DMS79 (cell line): ENCODE measurements around the gene RASA2.

Source experiments
- DNase-seq: peaks from one replicate; lab custom pipeline; 2025; lab: John Stamatoyannopoulos, UW

The RASA2 gene

DNA sequence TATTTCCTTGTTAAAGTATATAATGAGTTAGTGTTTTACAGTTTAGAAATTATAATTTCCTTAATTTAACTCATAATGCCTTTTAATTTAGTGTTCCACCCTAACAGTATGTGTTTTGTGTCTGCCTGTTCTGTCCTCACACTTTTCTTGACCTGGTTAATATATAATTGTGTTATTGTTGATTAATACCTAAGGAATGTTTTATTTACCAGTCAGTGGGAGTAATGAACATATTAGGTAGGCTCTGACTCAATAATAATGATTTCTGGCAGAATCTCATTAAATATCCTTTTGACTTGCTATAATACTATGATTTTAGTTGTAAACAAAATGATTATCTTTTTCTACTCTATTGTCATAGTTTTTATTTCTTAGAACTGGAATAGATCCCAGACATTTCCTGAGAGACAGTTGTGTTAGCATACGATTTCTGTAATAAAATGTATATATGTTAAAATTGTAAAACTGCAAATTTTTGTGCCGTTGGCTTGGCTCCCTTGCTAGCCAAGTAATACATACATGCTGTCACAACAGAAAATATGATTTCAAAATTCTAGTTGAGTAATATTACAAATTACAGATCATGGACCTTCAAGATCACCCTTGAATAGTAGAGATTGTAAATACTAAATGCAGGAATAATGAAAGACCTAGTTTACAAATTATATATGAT lies 51.9 kb downstream of the RASA2 start:
- DNase-seq, result no peak

GRCh38 chr3:141539431-141540187 lies 52.8 kb downstream of the RASA2 start:
- DNase-seq, result no peak

DNA sequence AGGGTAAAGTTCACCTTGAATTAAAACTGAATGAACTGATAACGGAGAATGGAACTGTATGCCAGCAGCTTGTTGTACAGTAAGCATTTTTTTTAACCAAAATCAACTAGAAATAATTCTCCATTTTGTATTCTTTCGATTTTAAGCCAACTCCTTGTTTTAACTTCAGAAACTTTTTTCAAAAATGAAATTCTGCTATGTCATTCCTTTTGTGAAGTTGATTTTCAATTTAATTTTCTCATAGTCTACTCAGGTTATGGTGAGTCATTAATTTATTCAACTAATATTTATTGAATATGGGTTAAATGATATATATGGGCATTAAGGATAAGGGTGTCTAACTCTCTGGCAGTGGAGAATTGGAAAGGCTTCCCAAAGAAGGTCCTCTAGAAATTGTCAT lies 53.7 kb downstream of the RASA2 start:
- DNase-seq, result no peak

DNA sequence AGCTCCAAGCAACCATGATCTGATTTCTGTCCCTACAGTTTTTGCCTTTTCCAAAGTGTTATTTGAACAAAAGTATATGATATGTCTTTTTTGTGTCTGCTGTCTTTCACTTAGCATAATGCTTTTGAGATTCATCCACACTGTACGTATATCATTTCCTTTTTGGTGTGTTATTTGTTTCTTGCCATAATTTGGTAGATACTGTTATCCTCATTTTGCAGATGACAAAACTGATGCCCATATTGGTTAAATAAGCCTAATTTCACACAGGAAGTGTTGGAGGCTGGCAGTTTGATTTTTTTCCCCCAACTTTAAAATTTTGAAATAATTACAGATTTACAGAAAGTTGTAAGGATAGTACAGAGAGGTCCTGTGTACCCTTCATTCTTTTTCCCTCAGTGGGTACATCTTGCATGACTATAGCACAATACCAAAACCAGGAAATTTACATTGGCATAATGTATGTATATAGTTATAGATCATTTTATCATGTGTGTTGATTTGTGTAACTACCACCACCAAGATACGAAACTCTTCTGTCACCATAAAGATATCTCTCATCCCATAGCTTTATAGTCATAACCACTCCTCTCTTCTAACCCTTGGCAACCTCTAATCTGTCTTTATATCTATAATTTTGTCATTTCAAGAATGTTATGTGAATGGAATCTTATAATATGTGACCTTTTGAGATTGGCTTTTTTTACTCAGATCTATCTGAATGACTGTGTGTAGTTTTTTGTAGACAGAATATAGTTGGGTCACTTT lies 55.6 kb downstream of the RASA2 start:
- no peak for DNase-seq

- DNase-seq, result no peak
Measured at GRCh38 chr3:141542989-141543388, 56.2 kb downstream of the RASA2 start.

DNA sequence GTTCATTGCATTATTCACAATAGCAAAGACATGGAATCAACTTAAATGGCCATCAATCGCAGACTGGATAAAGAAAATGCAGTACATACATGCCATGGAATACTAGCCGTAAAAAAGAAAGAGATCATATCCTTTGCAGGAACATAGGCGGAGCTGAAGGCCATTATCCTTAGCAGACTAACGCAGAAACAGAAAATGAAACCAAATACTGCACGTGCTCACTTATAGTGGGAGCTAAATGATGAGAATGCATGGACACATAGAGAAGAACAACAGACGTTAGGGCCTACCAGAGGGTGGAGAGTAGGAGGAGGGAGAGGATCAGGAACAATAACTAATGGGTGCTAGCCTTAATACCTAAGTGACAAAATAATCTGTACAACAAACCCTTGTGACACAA lies 57.9 kb downstream of the RASA2 start:
- no peak for DNase-seq

GRCh38 chr3:141546081-141546480 lies 59.3 kb downstream of the RASA2 start:
- DNase-seq, result no peak

- DNase-seq, result no peak
Measured at GRCh38 chr3:141546586-141546985, 59.8 kb downstream of the RASA2 start.

DNA sequence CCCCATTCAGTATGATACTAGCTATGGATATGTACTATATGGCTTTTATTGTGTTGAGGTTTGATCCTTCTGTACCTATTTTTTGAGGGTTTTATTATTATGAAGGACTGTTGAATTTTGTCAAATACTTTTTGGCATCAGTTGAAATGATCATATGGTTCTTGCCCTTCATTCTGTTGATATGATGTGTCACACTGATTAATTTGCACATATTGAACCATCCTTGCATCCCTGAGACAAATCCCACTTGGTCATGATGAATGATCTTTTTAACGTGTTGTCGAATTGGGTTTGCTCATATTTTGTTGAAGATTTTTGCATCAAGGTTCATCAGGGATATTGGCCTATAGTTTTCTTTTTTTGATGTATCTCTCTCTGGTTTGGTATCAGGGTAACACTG lies 61.0 kb downstream of the RASA2 start:
- DNase-seq, result no peak

DNA sequence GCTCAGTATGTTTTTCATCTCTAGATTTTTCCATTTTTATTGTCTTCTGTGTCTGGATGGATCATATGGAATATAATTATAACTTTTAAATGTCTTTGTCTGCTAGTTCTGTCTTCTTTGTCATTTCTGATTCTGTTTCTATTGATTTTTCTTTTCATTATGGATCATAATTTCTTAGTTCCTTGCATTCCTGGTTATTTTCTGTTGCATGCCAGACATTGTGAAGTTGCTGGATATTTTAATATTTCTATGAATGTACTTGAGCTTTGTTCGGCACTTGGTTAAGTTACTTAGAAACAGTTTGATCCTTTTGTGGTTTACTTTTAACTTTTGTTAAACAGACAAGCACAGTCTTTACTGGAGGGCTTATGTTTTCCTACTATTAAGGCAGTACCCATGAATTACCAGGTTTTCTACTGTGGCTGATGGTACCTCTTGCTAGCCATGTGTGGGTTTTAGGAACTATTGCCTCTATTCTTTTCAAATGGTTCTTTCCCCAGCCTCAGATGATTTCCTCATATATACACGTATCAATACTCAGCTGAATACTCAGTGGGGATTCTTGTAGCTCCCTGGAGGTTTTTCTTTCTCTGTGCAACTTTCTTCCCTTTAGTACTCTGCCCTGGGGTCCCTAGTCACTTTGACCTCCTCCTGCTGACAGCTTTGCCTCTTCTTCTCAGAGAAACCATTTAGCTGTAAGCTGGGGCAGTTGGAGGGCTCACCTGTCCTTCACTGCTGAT lies 64.3 kb downstream of the RASA2 start:
- no peak for DNase-seq

DNA sequence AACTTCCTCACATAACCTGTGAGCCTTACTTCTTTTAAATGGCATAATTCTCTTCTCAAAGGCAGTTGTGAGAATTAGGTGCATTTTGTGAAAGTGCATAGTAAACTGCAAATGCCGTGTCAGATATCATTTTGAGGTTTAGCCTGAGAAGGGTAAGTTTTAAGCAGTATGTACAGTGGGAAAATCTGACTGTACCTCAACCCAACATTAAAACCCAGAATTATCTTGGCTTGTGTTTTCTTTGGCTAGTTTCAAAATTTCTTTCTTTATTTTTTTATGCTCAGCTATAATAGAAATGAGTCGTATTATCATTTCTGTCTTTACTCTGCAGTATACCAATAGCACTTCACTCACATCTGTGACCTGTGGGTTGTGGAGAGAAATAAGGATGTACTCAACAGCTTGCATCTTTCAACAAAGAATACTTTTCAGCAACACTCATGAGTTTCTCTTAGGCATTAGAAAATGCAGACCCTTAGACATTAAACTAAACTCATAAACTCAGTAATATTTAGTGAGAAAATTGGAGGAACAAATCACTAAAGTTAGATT lies 65.7 kb downstream of the RASA2 start:
- no peak for DNase-seq

- DNase-seq, result no peak
Measured at GRCh38 chr3:141553055-141553454, 66.2 kb downstream of the RASA2 start.

- DNase-seq, result no peak
Measured at GRCh38 chr3:141556034-141556433, 69.2 kb downstream of the RASA2 start.

GRCh38 chr3:141557961-141558706 lies 71.3 kb downstream of the RASA2 start:
- no peak for DNase-seq

DNA sequence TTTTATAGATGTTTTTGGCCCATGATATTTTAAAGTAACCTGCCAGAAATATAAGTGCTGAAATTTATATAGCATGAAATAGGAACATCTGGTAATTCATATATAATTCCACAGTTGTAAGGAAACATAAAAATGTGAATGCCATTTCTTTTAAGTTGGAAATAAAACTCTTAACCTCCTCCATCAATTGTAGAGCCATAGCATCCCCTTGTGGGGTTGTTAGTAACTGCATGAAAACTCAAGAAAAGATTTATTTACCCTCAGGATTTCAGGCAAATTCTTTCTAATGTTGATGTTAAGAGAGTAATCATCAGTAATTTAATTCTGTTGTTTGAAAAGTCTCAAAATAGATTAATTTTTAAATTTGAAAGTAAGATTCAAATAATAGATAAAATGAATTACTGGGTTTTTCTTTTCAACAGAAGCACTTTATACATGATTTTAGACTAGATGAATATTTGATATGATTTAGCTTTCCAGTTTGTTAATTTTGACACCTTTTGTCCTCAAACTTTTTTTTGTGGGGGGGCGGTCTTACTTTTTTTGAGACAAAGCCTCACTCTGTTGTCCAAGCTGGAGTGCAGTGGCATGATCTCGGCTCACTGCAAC lies 74.7 kb downstream of the RASA2 start:
- no peak for DNase-seq

GRCh38 chr3:141564241-141564640 lies 77.4 kb downstream of the RASA2 start:
- DNase-seq, result no peak

DNA sequence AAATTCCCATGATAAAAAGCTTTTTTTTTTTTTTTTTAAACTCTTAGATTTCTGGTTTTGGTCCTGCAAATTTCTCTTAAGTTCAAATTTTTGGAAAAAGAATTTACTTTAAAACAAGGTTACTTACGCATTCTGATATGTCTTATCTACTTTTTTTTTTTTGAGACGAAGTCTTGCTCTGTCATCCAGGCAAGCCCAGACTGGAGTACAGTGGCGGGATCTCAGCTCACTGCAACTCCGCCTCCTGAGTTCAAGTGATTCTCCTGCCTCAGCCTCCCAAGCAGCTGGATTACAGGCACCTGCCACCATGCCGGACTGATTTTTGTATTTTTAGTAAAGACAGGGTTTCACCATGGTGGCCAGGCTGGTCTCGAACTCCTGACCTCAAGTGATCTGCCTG lies 83.2 kb downstream of the RASA2 start:
- DNase-seq, result no peak

DNA sequence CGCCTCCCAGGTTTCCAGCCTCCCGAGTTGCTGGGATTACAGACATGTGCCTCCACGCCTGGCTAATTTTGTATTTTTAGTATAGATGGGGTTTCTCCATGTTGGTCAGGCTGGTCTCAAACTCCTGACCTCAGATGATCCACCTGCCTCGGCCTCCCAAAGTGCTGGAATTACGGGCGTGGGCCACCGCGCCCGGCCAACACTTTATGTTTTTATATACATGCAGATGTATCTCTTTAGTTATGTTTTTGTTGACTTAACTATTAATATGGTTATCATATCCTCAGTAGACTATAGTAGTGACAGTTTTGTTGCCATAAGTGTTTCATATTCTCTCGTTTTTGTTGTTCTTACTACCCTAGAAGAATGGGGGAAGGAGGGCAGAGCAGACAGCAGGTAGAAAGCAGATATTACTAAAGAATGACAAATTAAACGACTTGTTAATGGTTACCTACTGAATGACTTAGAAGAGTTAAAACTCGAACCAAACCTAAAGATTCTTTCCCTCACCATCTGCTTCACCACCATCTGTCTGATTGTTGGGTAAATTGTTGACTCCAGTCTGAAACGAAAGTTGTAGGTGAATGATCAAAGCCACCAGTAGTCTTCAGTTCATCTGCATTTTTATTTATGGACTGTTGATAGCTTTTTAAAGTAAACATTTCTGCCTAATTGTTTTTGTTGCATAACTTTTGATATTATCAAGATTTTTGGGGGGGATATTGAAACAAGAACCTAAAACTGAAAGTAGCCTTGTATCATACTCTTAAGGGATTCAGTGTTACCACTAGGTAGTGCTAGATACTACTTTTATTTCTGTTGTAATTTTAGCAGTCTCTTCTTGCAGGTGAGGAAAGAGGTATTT lies 89.3 kb downstream of the RASA2 start:
- no peak for DNase-seq

DNA sequence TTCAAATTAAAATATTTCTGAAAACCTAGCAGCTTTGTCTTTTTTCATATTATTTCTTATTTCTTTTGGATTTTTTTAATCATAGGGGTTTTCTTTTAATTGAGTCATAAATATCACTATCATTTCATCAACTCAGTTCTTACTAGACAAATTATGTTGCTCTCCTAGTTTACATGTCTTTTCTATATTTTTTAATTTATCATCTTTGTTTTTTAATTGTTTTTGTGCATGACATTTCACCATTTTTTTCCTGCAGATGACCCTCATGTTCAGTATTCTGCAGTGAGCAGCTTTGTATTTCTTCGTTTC lies 89.9 kb downstream of the RASA2 start:
- DNase-seq, result no peak
